Ovary (tissue), 3 donors: ENCODE data around the gene ESPN.

Source experiments
- CTCF ChIP-seq, 3 donors: fragments of 450-650 bp in 2 of 3; fragments of 200-600 bp in 1 of 3; IDR thresholded peaks; one replicate each; pipeline versions ENCODE4 v1.5.1 to v1.8.0; 2016 to 2022; ENCODE audit warnings: antibody characterized with exemption in 3 of 3, mild to moderate bottlenecking in 1 of 3
- POLR2A ChIP-seq: fragments of 450-650 bp; IDR thresholded peaks from one replicate; pipeline ENCODE4 v1.6.1; 2017; ENCODE audit warnings: antibody characterized with exemption, mild to moderate bottlenecking, moderate library complexity
- donor health status: DM: no; HTN: no; CAD: no.

DNA sequence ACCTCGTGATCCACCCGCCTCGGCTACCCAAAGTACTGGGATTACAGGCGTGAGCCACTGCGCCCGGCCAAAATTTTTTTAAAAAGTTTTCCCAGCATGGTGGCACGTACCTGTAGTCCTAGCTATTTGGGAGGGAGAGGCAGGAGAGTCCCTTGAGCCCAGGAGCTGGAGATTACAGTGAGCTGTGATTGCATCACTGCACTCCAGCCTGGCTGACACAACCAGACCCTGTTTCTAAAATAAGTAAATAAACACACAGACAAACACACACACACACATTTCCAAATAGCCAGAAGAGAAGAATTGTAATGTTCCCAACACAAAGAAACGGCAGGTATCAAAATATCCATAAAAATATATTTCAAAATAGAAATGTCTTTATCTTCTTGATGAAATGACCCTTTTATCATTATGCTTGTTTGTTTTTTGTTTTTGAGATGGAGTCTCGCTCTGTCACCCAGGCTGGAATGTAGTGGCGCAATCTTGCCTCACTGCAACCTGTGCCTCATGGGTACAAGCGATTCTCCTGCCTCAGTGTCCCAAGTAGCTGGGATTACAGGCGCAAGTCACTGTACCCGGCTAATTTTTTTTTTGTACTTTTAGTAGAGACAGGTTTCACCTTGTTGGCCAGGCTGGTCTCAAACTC, 14.2 kb upstream of the ESPN start:
- no peak for TF ChIP-seq CTCF (IDR thresholded peaks at IDR 0.05)
- no peak for TF ChIP-seq POLR2A
